ENCODE data around the gene MYL9. TPM values are rescaled to one million over a fixed set of nuclear protein-coding genes. Genes with fewer than 3 reads are reported as not detected.
A peak's percentile ranks its signal among the peaks of the same experiment; 100 is the strongest.

Gene MYL9
- polyA plus RNA-seq (ENCODE audit: insufficient read length in 3 of 3): 100 to 1,000 TPM; 195 to 247 (median 220) TPM
- long read RNA-seq, donor 1, transcript MYL9-201 (4 exons, 2,821 nt): major isoform, 81 of 203 reads
- long read RNA-seq, donor 1, partial matches to known transcripts: 119 of 203 reads
- long read RNA-seq, donor 1, other reads (novel, unspliced or antisense): 0 of 203 reads
- long read RNA-seq, donor 2, transcript MYL9-201 (4 exons, 2,821 nt): major isoform, 87 of 189 reads
- long read RNA-seq, donor 2, partial matches to known transcripts: 95 of 189 reads
- long read RNA-seq, donor 2, other reads (novel, unspliced or antisense): 5 of 189 reads
- long read RNA-seq, donor 3, transcript MYL9-201 (4 exons, 2,821 nt): major isoform, 168 of 328 reads
- long read RNA-seq, donor 3, partial matches to known transcripts: 151 of 328 reads
- long read RNA-seq, donor 3, other reads (novel, unspliced or antisense): 5 of 328 reads
- long read RNA-seq, donor 4, transcript MYL9-201 (4 exons, 2,821 nt): major isoform, 63 of 97 reads
- long read RNA-seq, donor 4, partial matches to known transcripts: 27 of 97 reads
- long read RNA-seq, donor 4, other reads (novel, unspliced or antisense): 6 of 97 reads
- long read RNA-seq, donor 5, transcript MYL9-202 (3 exons, 1,024 nt): minor isoform, 5 of 188 reads
- long read RNA-seq, donor 5, transcript MYL9-201 (4 exons, 2,821 nt): major isoform, 121 of 188 reads
- long read RNA-seq, donor 5, partial matches to known transcripts: 51 of 188 reads
- long read RNA-seq, donor 5, other reads (novel, unspliced or antisense): 11 of 188 reads
- long read RNA-seq, donor 6, transcript MYL9-201 (4 exons, 2,821 nt): major isoform, 71 of 189 reads
- long read RNA-seq, donor 6, partial matches to known transcripts: 109 of 189 reads
- long read RNA-seq, donor 6, other reads (novel, unspliced or antisense): 7 of 189 reads
- long read RNA-seq, donor 7, transcript MYL9-201 (4 exons, 2,821 nt): major isoform, 134 of 201 reads
- long read RNA-seq, donor 7, transcript MYL9-202 (3 exons, 1,024 nt): minor isoform, 5 of 201 reads
- long read RNA-seq, donor 7, partial matches to known transcripts: 54 of 201 reads
- long read RNA-seq, donor 7, other reads (novel, unspliced or antisense): 8 of 201 reads
- long read RNA-seq, donor 8, transcript MYL9-201 (4 exons, 2,821 nt): major isoform, 133 of 285 reads
- long read RNA-seq, donor 8, partial matches to known transcripts: 140 of 285 reads
- long read RNA-seq, donor 8, other reads (novel, unspliced or antisense): 9 of 285 reads
- long read RNA-seq, donor 9, transcript MYL9-201 (4 exons, 2,821 nt): major isoform, 92 of 136 reads
- long read RNA-seq, donor 9, partial matches to known transcripts: 36 of 136 reads
- long read RNA-seq, donor 9, other reads (novel, unspliced or antisense): 8 of 136 reads
- long read RNA-seq, donor 10, transcript MYL9-201 (4 exons, 2,821 nt): major isoform, 112 of 256 reads
- long read RNA-seq, donor 10, partial matches to known transcripts: 135 of 256 reads
- long read RNA-seq, donor 10, other reads (novel, unspliced or antisense): 9 of 256 reads
- long read RNA-seq, donor 11, transcript MYL9-201 (4 exons, 2,821 nt): major isoform, 68 of 96 reads
- long read RNA-seq, donor 11, partial matches to known transcripts: 28 of 96 reads
- long read RNA-seq, donor 11, other reads (novel, unspliced or antisense): 0 of 96 reads
- long read RNA-seq, donor 12, transcript MYL9-201 (4 exons, 2,821 nt): major isoform, 35 of 71 reads
- long read RNA-seq, donor 12, partial matches to known transcripts: 35 of 71 reads
- long read RNA-seq, donor 12, other reads (novel, unspliced or antisense): 0 of 71 reads
- long read RNA-seq, donor 13, transcript MYL9-201 (4 exons, 2,821 nt): major isoform, 131 of 437 reads
- long read RNA-seq, donor 13, partial matches to known transcripts: 292 of 437 reads
- long read RNA-seq, donor 13, other reads (novel, unspliced or antisense): 10 of 437 reads
- long read RNA-seq, donor 14, transcript MYL9-201 (4 exons, 2,821 nt): major isoform, 83 of 111 reads
- long read RNA-seq, donor 14, transcript MYL9-202 (3 exons, 1,024 nt): minor isoform, 5 of 111 reads
- long read RNA-seq, donor 14, partial matches to known transcripts: 18 of 111 reads
- long read RNA-seq, donor 14, other reads (novel, unspliced or antisense): 5 of 111 reads
- long read RNA-seq, donor 15, transcript MYL9-201 (4 exons, 2,821 nt): major isoform, 49 of 125 reads
- long read RNA-seq, donor 15, partial matches to known transcripts: 74 of 125 reads
- long read RNA-seq, donor 15, other reads (novel, unspliced or antisense): 0 of 125 reads
- long read RNA-seq, donor 16, transcript MYL9-202 (3 exons, 1,024 nt): minor isoform, 9 of 329 reads
- long read RNA-seq, donor 16, transcript MYL9-201 (4 exons, 2,821 nt): major isoform, 212 of 329 reads
- long read RNA-seq, donor 16, partial matches to known transcripts: 93 of 329 reads
- long read RNA-seq, donor 16, other reads (novel, unspliced or antisense): 15 of 329 reads

- peak in 6 of 11 donors; percentile 20 to 68 (median 58) for DNase-seq (ENCODE audit: extremely low read depth in 1 of 11, low read depth in 9 of 11, low spot score in 4 of 11)
Observed at GRCh38 chr20:36541227-36541767, at the start of gene MYL9. Gene MYL9 (plus strand): TSS chr20:36541519. CDS start chr20:36544885, 3,366 bp downstream.

GRCh38 chr20:36491901-36492617, 49.3 kb upstream of the MYL9 start:
- no peak for DNase-seq (ENCODE audit: extremely low read depth in 1 of 11, low read depth in 9 of 11, low spot score in 4 of 11)

- no peak for DNase-seq (ENCODE audit: extremely low read depth in 1 of 11, low read depth in 9 of 11, low spot score in 4 of 11)
Observed at GRCh38 chr20:36493051-36493800, 48.1 kb upstream of the MYL9 start.

- DNase-seq (ENCODE audit: extremely low read depth in 1 of 11, low read depth in 9 of 11, low spot score in 4 of 11): no peak
Observed at GRCh38 chr20:36493801-36494114, 47.6 kb upstream of the MYL9 start.

- DNase-seq (ENCODE audit: extremely low read depth in 1 of 11, low read depth in 9 of 11, low spot score in 4 of 11): no peak
Observed at GRCh38 chr20:36496707-36497669, 44.3 kb upstream of the MYL9 start.

- DNase-seq (ENCODE audit: extremely low read depth in 1 of 11, low read depth in 9 of 11, low spot score in 4 of 11): no peak
Observed at GRCh38 chr20:36497856-36498255, 43.5 kb upstream of the MYL9 start.

- DNase-seq (ENCODE audit: extremely low read depth in 1 of 11, low read depth in 9 of 11, low spot score in 4 of 11): no peak
Observed at GRCh38 chr20:36498386-36499179, 42.7 kb upstream of the MYL9 start.

GRCh38 chr20:36499211-36499610, 42.1 kb upstream of the MYL9 start:
- no peak for DNase-seq (ENCODE audit: extremely low read depth in 1 of 11, low read depth in 9 of 11, low spot score in 4 of 11)

- DNase-seq (ENCODE audit: extremely low read depth in 1 of 11, low read depth in 9 of 11, low spot score in 4 of 11): no peak
Observed at GRCh38 chr20:36499723-36500501, 41.4 kb upstream of the MYL9 start.

GRCh38 chr20:36501367-36502006, 39.8 kb upstream of the MYL9 start:
- DNase-seq (ENCODE audit: extremely low read depth in 1 of 11, low read depth in 9 of 11, low spot score in 4 of 11): no peak

- DNase-seq (ENCODE audit: extremely low read depth in 1 of 11, low read depth in 9 of 11, low spot score in 4 of 11): no peak
Observed at GRCh38 chr20:36504295-36504694, 37.0 kb upstream of the MYL9 start.

- no peak for DNase-seq (ENCODE audit: extremely low read depth in 1 of 11, low read depth in 9 of 11, low spot score in 4 of 11)
Observed at GRCh38 chr20:36506253-36506652, 35.1 kb upstream of the MYL9 start.
